ENCODE results near the gene BBS1.

GRCh38 chr11:66569076-66569475 is 58.6 kb downstream of the BBS1 start:
- TF ChIP-seq SP1 (IDR thresholded peaks at IDR 0.05) (no peak), CTCF (IDR thresholded peaks at IDR 0.05; ENCODE audit: low read depth, low read length, missing input control) (no peak)
